ENCODE data around the gene PCDHA6. TPM values are rescaled to one million over a fixed set of nuclear protein-coding genes. Genes with fewer than 3 reads are reported as not detected.
"Not testable (repeated sequence)": the region's sequence is repeated elsewhere in the genome, so short reads cannot be mapped to it uniquely, and the experiment has no call there.

The PCDHA6 gene
- total RNA-seq, 4 donors from 2014 or later: 0.13 to 0.49 TPM; not detected in 2

- TF ChIP-seq POLR2A (IDR thresholded peaks at IDR 0.05) (no peak), CTCF (IDR thresholded peaks at IDR 0.05) (no peak)
- intact Hi-C loops (cut with DNase I; ENCODE audit: low total_unique reads): no loop called here
- 51 to 56% methylated on average over 71 to 100 of the region's 103 CpGs for WGBS, 2 donors
- no peak for DNase-seq (ENCODE audit: low spot score in 2 of 2)
- no peak overlapping the region for H3K4me3 ChIP-seq (ENCODE audit: low read depth, poor library complexity, severe bottlenecking)
Measured at GRCh38 chr5:140835622-140836510, 8.1 kb downstream of the PCDHA6 start.

- no peak within 1 kb of the TSS for H3K4me3 ChIP-seq (ENCODE audit: low read depth, poor library complexity, severe bottlenecking)
- TF ChIP-seq CTCF (IDR thresholded peaks at IDR 0.05) (no peak), POLR2A (IDR thresholded peaks at IDR 0.05) (no peak)
- DNase-seq (ENCODE audit: low spot score in 2 of 2): no peak
- intact Hi-C loops (cut with DNase I; ENCODE audit: low total_unique reads): no loop called here
- WGBS, 2 donors: 25 to 29% methylated on average over 46 to 47 of the region's 47 CpGs
Measured at GRCh38 chr5:140840978-140841962, 13.5 kb downstream of the PCDHA6 start, which contains the start of gene PCDHA8. PCDHA8 (plus strand) TSS chr5:140841187; CDS start chr5:140841322, 135 bp downstream.

GRCh38 chr5:140842798-140843733 lies 15.3 kb downstream of the PCDHA6 start:
- H3K4me3 ChIP-seq (ENCODE audit: low read depth, poor library complexity, severe bottlenecking): no peak overlapping the region
- no peak for DNase-seq (ENCODE audit: low spot score in 2 of 2)
- intact Hi-C loops (cut with DNase I; ENCODE audit: low total_unique reads): no loop called here
- no peak for TF ChIP-seq CTCF (IDR thresholded peaks at IDR 0.05)
- no peak for TF ChIP-seq POLR2A (IDR thresholded peaks at IDR 0.05)
- WGBS, 2 donors: 42 to 61% methylated on average over 42 to 76 of the region's 87 CpGs

- 25% methylated on average over 28 to 37 of the region's 48 CpGs for WGBS, 2 donors
- DNase-seq (ENCODE audit: low spot score in 2 of 2); intact Hi-C loops (cut with DNase I; ENCODE audit: low total_unique reads); H3K4me3 ChIP-seq (ENCODE audit: low read depth, poor library complexity, severe bottlenecking): not testable (repeated sequence)
Measured at GRCh38 chr5:140848139-140849102, 20.7 kb downstream of the PCDHA6 start, which contains the start of gene PCDHA9. PCDHA9 (plus strand) TSS chr5:140848382; CDS start chr5:140848496, 114 bp downstream.

GRCh38 chr5:140849831-140850634 lies 22.3 kb downstream of the PCDHA6 start:
- 43 to 55% methylated on average over 82 to 88 of the region's 101 CpGs for WGBS, 2 donors
- not testable (repeated sequence) for H3K4me3 ChIP-seq (ENCODE audit: low read depth, poor library complexity, severe bottlenecking); DNase-seq (ENCODE audit: low spot score in 2 of 2)
- intact Hi-C loops (cut with DNase I; ENCODE audit: low total_unique reads): loop anchor here (2.0 kb wide), 1 partner anchor 51 kb away; no protein-coding TSS in a partner anchor

All from lower leg skin (tissue), 4 donors.